HG03457 (cell line): ENCODE measurements around the gene CELA2B.
A peak's percentile ranks its signal among the peaks of the same experiment; 100 is the strongest.

ENCODE experiments used
- ATAC-seq: cut with Tn5 transposase; IDR thresholded peaks from one replicate; pipeline ENCODE4 v1.9.1; 2021; ENCODE audit warnings: moderate number of reproducible peaks; ENCODE audit not compliant: unreplicated experiment

Gene CELA2B

DNA sequence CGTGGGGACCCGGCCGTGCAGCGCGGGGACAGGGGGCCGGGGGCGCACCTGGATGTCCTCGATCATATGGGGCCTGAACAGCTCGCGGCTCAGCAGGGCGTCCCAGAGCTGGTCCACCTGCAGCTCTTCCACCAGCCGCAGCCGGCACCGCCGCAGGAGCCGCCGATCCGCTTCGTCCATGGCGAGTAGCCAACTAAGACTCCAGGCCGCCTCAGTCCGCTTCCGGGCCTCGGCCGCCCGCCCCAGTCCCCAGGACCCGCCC is 48.0 kb downstream of the CELA2B start, which contains the start of gene CASP9:
Gene CASP9 (minus strand): TSS at position 195 of the 262 bp plus-strand sequence. CDS start 15 bp downstream, at position 180.
- ATAC-seq: no peak

DNA sequence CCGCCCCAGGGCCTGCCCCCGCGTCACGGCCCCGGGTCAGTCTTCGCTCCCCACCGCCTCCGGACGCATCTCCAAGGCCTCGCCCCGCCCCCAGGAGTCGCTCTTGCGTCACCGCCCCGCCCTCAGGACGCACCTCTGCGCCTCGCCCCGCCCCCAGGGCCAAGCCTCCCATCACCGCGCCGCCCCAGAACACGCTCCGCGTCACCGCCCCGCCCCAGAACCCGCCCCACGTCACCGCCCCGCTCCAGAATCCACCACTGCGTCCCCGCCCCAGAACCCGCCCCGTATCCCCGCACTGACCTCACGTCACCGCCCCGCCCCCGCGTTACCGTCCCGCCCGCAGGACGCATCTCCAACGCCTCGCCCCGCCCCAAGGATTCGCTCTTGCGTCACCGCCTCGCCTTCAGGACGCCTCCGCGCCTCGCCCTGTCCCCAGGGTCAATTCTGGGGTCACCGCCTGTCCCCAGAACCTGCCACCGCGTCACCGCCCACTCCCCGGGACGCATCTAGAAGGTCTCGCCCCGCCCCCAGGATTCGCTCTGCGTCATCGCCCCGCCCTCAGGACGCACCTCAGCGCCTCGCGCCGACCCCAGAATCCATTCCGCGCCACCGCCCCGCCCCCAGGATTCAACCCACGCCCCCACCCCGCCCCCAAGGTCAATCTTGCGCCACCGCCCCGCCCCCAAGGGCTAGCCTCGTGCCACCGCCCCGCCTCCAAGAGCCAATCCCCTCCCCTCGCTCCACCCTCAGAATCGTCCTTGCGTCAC is 48.6 kb downstream of the CELA2B start:
- ATAC-seq: peak; percentile 36

- ATAC-seq: peak; percentile 31
Observed at GRCh38 chr1:15525050-15526020, 49.4 kb downstream of the CELA2B start.

DNA sequence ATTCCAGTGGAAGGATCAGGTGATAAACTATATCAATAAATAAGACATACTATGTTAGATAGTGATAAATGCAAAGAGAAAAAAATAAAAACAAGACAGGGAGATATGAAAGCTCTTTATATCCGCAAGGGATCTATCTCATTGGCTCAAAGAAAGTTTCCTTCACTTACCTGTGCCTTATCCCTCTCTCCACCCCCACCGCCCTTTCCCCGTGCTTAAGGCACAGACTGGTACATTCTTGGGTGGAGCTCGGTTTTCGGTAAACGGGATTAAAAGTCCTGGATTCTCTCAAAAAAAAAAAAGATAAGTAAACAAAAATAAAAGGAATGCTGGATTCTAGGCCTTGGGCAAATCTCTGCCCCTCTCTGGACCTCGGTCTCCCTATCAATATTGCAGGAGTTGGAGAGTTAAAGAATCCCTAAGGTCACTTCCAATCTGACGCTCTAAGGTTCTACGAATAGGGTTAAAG is 50.2 kb downstream of the CELA2B start:
- ATAC-seq: no peak

GRCh38 chr1:15526490-15527339 is 50.8 kb downstream of the CELA2B start, which contains the start of gene DNAJC16:
TSS of gene DNAJC16 (plus strand) at chr1:15526848. CDS start at chr1:15529106, 2,258 bp downstream.
- peak; percentile 46 for ATAC-seq

DNA sequence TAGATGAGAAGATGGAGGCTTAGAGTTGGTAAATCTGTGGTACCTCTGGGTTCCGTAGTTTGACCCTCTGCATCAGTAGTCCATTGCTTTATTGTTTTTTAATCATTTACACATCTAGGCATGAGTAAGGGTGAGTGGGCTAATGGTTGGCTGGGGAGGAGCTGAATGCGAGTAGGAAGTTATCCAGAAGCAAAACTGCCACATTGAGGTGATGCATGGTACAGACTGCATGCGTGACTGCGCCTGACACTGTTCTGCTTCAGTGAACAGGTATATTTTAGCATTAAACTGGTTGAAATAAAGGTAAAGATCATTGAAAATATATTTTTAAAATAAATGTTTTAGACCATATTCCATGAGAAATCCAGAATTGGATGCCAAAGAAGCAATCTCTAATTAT is 55.1 kb downstream of the CELA2B start:
- ATAC-seq: no peak

DNA sequence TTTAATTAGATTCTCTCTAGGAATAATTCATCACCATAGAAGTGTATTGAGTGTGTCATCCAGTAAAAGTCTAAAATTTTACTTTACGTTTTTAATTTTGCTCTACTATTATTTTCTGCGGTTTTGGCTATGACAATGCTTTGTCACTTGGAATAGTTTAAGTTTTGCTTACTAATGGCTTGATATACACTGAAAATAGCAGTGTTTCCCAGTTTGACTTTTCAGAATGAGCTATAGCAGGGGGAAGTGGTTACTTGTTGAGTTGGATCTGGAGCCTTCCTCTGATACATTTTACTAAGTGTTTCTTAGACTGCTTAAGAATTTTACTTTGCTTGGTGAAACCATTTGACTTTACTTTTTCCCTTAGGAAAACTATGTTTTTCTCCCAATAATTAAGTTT is 55.8 kb downstream of the CELA2B start:
- ATAC-seq: no peak

GRCh38 chr1:15538771-15539170 is 62.9 kb downstream of the CELA2B start:
- ATAC-seq: no peak

- no peak for ATAC-seq
Observed at GRCh38 chr1:15540186-15540585, 64.3 kb downstream of the CELA2B start.
